GDM1 (cell line): ENCODE measurements around the gene IFITM2.

Source experiments
- DNase-seq: peaks from one replicate; lab custom pipeline; 2025; lab: John Stamatoyannopoulos, UW

The IFITM2 gene

DNA sequence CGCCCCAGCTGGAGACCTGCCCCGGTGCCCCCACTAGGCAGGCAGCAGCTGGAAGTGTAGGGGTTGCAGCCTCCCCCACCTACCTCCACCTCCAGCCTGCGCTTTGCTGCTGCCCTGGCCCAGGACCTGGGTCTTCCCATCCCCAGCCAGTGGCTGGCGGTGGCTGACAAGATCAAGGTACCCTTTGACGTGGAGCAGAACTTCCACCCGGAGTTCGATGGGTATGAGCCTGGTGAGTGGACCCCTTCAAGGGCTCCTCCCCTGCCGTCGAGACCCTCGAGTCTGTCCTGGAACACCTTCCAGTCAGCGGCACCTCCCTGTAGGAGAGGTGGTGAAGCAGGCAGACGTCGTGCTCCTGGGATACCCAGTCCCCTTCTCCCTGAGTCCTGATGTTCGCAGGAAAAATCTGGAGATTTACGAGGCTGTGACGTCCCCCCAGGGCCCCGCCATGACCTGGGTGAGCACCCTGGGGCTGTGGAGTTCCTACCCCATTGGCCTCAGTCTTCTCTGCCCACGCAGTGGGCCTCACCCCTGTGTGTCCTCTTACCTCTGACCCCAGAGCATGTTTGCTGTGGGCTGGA lies 14.3 kb upstream of the IFITM2 start:
- no peak for DNase-seq

GRCh38 chr11:293852-294661 lies 13.6 kb upstream of the IFITM2 start:
- DNase-seq = no peak

DNA sequence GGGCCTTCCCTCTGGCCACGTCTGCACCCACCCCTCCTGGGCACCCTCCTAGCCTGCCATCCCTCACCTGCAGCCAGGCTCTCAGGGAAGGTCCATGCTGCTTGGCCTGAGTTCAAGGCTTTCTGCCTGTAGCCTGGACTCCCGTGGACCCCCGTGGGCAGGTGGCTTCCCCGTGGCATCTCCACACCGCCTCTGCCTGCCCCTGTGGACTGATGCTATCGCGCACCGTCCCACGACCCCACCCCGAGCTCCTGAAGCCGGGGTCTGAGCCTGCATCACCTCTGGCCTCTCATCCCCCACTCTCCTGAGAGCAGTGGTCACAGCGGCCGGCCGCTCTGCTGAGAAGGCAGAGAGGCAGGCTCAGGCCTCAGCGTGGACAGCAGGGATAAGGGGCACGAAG lies 12.8 kb upstream of the IFITM2 start:
- no peak for DNase-seq

DNA sequence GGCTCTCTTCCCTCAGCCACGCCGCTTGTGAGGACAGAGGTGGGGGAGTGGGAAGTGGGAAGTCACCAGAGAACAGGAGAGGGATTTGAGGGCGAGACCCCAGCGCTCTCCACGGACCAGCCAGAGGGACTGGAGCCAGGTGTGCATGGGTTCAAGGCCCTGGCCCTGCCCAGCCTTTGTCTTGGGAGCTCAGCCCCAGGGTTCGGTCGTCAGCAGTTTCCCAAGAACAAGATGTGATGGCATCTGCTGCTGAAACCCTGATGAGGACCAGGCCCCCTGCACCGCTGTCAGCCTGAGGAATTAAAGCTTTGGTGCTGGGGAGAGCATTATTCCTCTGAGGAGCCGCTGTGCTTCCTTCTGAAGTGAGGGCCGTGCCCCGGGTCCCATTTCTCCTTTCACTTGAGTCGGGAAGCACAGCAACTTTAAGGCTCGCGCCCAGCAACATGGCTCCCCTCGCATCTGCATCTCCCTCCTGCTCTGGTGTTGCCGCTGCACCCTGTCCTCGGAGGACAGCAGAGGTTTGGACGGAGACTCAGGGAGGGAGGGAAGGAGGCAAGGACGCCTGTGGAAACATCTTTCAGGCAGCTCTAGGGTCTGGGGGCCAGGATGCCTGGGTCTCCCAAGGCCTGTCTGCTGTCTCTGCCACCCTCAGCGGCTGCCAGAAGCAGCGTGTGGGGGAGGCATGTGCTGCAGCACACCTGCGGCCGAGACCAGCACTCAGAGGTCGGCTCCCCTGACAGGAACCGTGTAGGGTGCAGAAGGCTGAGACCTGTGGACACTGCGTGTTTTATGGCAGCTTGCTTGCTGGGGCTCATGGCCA lies 12.1 kb upstream of the IFITM2 start:
- no peak for DNase-seq

- no peak for DNase-seq
These were observed 11.2 kb upstream of the IFITM2 start for GRCh38 chr11:296171-297050.

DNA sequence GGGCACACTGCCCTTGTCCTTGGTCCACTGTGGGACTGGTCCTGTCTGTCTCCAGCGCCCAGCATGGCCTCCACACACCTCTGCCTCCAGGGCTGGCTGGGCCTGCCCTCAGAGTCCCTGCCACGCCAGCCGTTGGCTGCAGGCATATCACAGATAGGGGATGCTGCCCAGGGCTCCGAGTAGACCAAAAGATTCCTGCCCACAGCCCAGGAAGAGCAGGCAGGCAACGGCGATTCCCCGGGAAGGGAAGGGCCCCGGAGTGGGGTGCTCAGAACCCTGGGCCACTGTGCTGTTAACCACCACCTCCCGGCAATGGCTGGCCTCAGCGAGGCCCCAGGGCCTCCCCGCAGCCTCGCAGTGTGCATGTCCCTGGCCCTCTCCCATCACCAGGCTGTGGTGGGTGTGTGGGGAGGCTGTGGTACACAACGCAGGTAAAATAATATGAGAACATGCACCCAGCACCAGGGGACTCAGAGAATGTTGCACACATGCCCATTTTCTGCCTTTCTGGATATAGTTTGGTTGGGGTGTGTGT lies 10.5 kb upstream of the IFITM2 start:
- DNase-seq = no peak

GRCh38 chr11:297586-298405 lies 9.8 kb upstream of the IFITM2 start:
- no peak for DNase-seq

DNA sequence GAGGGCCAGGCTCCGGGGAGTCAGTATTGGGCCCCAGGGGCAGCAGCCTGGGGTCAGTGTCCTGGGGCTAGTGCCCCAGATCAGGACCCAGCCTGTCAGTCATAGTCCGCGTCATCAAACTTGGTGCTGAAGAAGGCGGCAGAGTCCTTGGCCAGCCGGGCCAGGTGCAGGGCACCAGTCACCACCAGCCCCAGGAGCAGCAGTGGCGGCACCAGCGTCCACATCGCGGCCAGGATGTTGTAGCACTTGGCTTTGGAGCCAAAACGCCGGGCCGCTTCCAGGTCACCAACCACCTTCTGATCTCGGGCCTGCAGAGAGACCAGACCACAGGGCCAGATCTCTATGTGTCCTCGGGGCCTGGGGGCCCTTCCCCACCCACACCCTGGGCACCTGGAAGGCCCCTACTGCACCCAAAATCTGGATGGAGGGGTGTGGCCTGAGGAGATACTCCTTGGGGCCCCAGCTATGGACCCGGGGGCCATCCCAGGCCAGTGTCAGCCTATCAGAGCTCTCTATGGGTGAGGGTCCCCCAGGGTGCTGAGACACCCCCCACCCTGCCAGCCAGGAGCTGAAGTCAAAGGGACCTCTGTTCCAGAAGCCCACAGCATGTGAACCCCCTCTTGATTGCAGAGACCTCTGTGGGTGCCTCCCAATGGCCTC lies 9.1 kb upstream of the IFITM2 start:
- no peak for DNase-seq

DNA sequence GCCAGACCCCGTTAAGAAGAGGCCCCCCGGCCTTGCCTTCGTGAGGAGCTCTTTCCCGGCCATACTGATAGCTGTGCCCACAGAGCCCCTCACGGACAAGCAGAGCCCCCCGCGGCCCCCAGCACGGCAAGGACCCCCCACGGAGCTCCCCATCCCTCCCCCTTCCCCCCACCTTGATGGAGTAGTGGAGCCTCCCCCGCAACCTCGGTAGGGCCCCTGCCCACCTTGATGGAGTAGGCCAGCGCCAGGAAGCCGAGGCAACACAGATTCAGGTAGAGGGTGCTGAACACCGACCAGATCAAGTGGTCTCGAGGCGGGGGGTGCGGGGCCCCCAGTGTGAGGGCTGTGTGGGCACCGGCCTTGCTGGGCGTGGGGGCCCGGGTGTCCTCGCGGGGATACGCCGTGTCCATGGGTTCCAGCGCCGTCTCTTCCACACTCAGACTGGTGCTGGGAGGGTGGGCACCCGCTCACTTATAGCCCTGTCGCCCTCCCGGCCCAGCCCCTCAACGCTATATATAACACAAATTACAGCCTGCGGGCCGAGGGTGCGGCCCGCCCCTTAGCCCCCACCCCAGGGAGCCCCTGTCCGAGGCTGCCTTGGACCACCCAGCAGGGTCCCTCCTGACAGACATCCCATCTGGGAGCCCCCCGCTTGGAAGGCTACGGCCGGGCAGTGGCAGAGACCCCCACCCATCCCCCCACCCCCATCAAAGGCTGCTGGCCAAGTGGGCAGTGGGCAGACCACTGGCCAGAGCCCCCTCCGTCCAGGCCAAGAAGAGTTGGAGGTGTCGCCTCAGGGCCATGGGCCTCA lies 8.3 kb upstream of the IFITM2 start, which contains the start of gene IFITM5:
Gene IFITM5 (minus strand): TSS at position 446 of the 811 bp plus-strand sequence. CDS start 36 bp downstream, at position 410.
- DNase-seq = no peak

- no peak for DNase-seq
These were observed 7.5 kb upstream of the IFITM2 start for GRCh38 chr11:299951-300735.

GRCh38 chr11:303363-303762 lies 4.3 kb upstream of the IFITM2 start:
- DNase-seq = no peak

DNA sequence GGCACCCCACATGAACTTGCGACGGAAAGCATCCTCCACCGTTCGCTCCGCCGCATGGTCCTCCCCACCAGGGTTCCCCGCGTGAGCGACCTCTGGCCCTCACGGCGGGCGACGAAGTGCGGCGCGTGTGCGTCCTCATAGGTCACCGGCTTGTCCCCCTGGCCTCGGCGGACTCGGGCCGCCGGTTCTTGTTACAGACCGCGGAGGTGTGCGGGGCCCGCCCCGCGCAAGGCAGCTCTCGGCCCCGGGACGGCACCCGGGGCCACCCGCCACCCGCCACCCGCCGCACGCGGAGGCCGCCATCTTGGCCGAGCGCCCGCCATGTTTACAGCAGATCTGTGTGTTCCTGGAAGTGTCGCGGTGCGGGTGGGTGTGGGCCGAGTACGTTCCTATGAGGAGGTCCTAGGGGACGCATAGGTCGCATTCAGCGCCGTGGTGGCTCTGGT lies 3.5 kb upstream of the IFITM2 start:
- no peak for DNase-seq

GRCh38 chr11:304915-305843 lies 2.4 kb upstream of the IFITM2 start:
- peak; percentile 46 for DNase-seq

DNA sequence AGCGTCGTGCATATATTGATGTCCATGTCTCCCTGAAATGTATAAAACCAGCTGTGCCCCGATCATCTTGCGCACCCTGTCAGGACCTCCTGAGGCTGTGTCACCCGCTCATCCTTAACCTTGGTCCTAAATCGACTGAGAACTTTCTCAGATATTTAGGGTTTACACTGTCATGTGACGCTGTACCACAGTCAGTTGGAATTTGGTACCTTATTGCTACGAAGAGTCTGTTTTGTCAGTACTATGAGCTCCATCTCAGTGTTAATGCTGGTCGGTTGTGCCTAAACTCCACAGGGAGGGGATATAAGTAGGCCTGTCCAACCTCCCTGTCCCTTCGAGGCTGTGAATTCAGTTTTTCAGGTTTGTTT lies 1.8 kb upstream of the IFITM2 start:
- no peak for DNase-seq

DNA sequence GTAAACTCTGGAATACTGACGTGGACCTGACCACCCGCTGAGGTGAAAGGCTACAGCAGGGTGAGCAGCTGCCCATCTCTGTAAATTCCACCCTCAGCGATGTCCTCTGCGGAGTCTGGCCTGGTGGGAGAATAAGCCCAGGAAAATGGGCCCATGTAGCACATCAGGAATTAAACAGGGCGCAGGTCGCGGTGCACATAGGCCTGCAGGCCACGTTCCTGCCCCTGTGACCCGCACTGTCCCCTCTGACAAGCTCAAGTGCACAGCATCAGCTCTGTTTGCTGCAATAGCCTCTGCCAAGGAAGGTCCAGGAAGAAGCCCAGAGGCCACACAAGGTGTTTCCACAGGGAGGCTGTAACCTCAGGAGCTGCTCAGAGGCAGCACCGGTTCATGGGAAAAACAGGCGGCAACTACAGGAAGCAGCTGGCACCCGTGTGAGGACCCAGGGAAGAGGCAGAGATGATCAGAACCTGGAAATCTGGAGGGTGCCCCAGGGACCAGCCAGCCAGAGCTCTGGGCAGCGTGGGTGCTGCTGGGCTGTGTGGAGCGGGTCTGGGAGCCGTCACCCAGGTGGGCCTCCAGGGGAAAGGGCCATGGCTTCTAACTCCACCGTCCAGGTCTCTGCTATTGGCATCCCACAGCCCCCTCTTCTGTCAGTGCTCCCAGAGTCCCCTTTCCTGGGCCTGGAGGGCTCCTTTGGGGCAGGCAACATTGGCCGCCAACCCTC lies 808 bp upstream of the IFITM2 start:
- DNase-seq = no peak
